ENCODE results near the gene ABR. TPM values are rescaled to one million over a fixed set of nuclear protein-coding genes. Genes with fewer than 3 reads are reported as not detected.
"Not testable (repeated sequence)": the region's sequence is repeated elsewhere in the genome, so short reads cannot be mapped to it uniquely, and the experiment has no call there.

Gene ABR
- total RNA-seq, 4 donors from 2014 or later, result 78.0 to 208 (median 106) TPM

DNA sequence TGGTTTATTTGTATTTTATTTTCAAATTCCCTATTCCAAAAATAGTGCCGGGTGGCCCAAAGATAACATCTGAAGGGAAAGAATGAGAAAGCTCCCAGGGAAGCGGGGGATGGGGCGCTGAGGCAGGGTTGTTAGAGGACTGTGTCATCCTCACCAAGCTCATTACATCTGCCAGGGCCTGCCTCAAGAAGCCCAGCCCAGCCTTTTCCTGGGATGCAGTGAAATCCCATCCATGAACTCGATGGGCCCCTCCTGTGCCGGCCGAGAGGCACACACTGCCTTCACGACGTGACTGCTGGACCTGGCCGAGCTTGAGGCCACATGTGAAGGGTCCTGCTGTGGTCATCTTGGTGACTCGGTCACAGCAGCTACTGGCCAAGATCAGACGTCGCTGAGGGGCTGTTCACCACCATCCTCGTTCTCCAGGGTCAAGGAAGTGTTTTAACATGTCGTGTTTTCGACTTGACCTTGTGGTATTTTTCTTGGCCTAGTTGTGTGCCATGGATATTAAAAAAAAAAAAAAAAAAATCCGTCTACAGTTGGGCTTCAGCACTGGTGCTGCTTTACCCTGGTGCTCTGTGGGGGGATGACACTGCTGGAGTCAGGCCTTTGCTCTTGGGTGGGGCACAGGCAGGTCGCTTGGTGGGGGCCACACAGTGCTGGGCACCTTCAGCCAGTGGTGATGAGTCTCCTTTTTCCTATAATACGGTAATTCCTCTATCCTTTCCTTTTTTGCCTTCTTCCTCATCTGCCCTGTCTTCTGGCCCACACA lies 178.0 kb downstream of the ABR start:
- no peaks in the 10 kb centered on the region for H3K9me3 ChIP-seq
- peak overlapping the region; percentile 46 for H3K27ac ChIP-seq
- no peak overlapping the region for H3K4me3 ChIP-seq
- H3K4me1 ChIP-seq, result peaks cover 78% of the 10 kb centered on the region
- 72% methylated on average over 13 of the region's 18 CpGs for WGBS
- DNase-seq (ENCODE audit: low spot score in 2 of 2), result no peak
- H3K27me3 ChIP-seq, result no peaks in the 10 kb centered on the region
- peaks cover 53% of the 10 kb centered on the region for H3K36me3 ChIP-seq
- TF ChIP-seq EP300 (IDR thresholded peaks at IDR 0.05), result no peak
- no peak for TF ChIP-seq POLR2AphosphoS5 (IDR thresholded peaks at IDR 0.05)
- TF ChIP-seq, protein P1, sequence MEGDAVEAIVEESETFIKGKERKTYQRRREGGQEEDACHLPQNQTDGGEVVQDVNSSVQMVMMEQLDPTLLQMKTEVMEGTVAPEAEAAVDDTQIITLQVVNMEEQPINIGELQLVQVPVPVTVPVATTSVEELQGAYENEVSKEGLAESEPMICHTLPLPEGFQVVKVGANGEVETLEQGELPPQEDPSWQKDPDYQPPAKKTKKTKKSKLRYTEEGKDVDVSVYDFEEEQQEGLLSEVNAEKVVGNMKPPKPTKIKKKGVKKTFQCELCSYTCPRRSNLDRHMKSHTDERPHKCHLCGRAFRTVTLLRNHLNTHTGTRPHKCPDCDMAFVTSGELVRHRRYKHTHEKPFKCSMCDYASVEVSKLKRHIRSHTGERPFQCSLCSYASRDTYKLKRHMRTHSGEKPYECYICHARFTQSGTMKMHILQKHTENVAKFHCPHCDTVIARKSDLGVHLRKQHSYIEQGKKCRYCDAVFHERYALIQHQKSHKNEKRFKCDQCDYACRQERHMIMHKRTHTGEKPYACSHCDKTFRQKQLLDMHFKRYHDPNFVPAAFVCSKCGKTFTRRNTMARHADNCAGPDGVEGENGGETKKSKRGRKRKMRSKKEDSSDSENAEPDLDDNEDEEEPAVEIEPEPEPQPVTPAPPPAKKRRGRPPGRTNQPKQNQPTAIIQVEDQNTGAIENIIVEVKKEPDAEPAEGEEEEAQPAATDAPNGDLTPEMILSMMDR (IDR thresholded peaks at IDR 0.05), result no peak
- no peak for TF ChIP-seq POLR2A (IDR thresholded peaks at IDR 0.05)

DNA sequence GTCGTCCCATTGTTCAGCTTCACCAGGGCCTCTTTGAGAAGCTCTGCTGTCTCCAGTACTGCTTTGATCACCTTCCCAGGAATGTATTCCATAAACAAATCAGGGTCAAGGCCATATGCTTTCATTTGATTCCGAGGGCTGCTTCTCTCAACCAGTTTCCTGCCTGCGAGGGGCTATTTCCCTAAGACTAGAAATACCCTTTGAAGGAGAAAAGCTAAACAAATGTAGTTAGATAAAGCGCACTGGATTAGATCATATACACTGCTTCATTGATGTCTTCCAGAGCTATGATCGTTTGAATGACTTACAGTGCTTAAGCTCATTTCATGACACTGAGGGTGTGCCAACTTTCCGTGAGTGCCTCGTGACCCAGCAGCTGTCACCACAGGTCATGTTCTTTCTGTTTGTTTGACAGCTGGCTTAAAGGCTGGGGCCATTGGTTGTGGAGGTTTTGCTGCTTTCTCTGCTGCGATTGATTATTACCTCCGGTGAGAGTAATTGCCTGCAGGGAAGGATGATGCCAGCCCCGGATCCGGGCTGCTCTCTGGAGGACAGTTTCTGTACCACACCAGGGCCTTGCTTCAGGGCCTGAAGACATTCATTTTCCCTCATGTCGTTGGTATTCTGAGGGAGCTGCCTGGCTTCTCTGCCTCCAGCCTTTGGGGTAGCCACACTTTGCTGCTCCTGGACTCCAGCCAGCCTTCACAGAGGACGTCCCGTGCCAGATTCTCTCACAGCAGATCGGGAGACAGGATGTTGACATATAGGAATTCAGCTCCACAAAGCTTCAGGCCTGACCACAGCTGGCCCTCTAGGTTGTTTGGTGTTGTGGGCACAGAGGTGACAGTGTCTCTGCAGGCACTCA lies 179.0 kb downstream of the ABR start:
- peak overlapping the region; percentile 46 for H3K27ac ChIP-seq
- peaks cover 73% of the 10 kb centered on the region for H3K4me1 ChIP-seq
- DNase-seq (ENCODE audit: low spot score in 2 of 2), result no peak
- peaks cover 47% of the 10 kb centered on the region for H3K36me3 ChIP-seq
- 53% methylated on average over 15 of the region's 15 CpGs for WGBS
- no peak for TF ChIP-seq POLR2AphosphoS5 (IDR thresholded peaks at IDR 0.05)
- TF ChIP-seq, protein P1 (IDR thresholded peaks at IDR 0.05), result no peak
- TF ChIP-seq POLR2A (IDR thresholded peaks at IDR 0.05), result no peak
- TF ChIP-seq EP300 (IDR thresholded peaks at IDR 0.05), result no peak
- no peaks in the 10 kb centered on the region for H3K27me3 ChIP-seq
- H3K4me3 ChIP-seq, result no peak overlapping the region
- H3K9me3 ChIP-seq, result no peaks in the 10 kb centered on the region

DNA sequence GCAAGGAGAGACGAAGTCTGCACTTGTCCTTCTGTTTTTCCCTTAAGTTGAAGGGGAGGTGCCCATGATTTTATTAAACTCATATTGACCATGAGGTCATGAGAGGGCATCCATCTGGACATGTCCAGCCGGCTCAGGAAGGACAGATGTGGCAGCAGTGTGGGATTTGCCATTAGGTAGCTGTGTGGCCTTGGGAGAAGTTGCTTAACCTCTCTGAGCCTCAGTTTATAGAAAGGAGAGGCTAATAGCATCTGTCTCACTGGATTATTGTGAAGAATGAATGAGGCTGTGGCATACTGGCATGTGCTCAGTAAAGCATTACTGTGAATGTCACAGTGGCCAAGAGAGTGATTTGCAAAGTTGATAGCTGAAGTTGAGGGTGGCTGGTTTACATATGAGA lies 181.7 kb downstream of the ABR start:
- no peaks in the 10 kb centered on the region for H3K9me3 ChIP-seq
- 14% methylated on average over 2 of the region's 2 CpGs for WGBS
- DNase-seq (ENCODE audit: low spot score in 2 of 2), result no peak
- H3K36me3 ChIP-seq, result peaks cover 30% of the 10 kb centered on the region
- no peaks in the 10 kb centered on the region for H3K27me3 ChIP-seq
- peaks cover 49% of the 10 kb centered on the region for H3K4me1 ChIP-seq
- TF ChIP-seq, protein P1 (IDR thresholded peaks at IDR 0.05), result no peak
- no peak for TF ChIP-seq EP300 (IDR thresholded peaks at IDR 0.05)
- no peak overlapping the region for H3K27ac ChIP-seq
- H3K4me3 ChIP-seq, result peak overlapping the region; percentile 94

DNA sequence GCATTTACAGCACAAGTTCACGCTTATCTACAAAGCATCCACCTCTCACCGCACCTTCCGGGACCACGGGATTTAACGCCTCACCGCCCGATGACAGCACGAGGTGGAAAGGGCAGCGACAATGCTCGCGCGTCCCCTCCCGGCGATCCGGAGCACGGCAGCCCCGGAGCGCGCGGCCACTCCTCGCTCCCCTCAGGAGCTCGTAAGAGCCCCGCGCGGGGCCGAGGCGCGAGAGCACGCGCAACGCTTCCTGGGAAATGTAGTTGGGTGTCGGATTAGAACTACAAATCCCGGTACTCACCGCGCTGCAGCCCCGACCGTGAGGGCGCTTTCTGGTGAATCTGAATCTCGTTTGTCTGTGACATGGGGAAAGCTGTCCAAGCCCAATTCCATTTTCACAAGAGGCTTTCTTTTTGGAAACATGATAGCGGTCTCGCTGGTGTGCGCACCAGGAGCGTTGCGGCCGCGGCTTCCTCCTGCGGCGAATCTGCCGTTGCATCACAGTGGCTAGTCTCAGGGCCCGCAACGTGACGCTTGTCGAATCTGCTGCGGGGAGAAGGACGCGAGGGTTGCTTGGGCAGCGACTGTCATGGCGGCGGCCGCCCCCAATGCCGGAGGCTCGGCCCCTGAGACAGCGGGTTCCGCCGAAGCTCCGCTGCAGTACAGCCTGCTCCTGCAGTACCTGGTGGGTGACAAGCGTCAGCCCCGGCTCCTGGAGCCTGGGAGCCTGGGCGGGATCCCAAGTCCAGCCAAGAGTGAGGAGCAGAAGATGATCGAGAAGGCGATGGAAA lies 183.0 kb downstream of the ABR start, which contains the start of gene TIMM22:
Gene TIMM22 (plus strand): TSS at position 576 of the 791 bp plus-strand sequence. CDS start 14 bp downstream, at position 590.
- Histone ChIP-seq H3K36me3 (peaks cover 17% of the 10 kb centered on the region), H3K4me1 (peaks cover 35% of the 10 kb centered on the region), H3K27ac (peak within 1 kb of the TSS; percentile 87), H3K27me3 (no peaks in the 10 kb centered on the region), H3K9me3 (no peaks in the 10 kb centered on the region), H3K4me3 (peak within 1 kb of the TSS; percentile 94)
- DNase-seq (ENCODE audit: low spot score in 2 of 2), result peak; percentile 94 to 96
- under 1% methylated on average over 47 of the region's 71 CpGs for WGBS
- TF ChIP-seq, protein P1 (IDR thresholded peaks at IDR 0.05), result peak; percentile 92 to 94
- peak in 1 of 2 donors; percentile 60 for TF ChIP-seq POLR2A (IDR thresholded peaks at IDR 0.05)
- TF ChIP-seq POLR2AphosphoS5 (IDR thresholded peaks at IDR 0.05), result peak in 2 of 3 donors; percentile 69 to 89
- TF ChIP-seq EP300 (IDR thresholded peaks at IDR 0.05), result no peak

DNA sequence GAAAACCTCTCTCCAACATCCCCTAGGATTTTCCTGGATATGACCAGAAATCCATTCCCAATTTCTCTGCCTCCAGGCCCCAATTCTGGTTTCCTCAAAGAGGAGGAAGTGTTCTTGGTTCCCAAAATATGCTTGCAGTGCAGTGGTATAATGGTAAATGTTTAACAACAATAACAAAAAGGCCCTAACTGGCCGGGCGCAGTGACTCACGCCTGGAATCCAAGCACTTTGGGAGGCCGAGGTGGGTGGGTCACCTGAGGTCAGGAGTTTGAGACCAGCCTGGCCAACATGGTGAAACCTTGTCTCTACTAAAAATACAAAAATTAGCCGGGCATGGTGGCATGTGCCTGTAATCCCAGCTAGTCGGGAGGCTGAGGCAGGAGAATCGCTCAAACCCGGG lies 184.5 kb downstream of the ABR start:
- peaks cover 23% of the 10 kb centered on the region for H3K4me1 ChIP-seq
- H3K4me3 ChIP-seq, result not testable (repeated sequence)
- WGBS, result 86% methylated on average over 8 of the region's 8 CpGs

More for the DNA sequence above, 184.5 kb downstream of the ABR start:
- H3K27ac ChIP-seq; DNase-seq (ENCODE audit: low spot score in 2 of 2); H3K9me3 ChIP-seq; H3K36me3 ChIP-seq; H3K27me3 ChIP-seq: not testable (repeated sequence)

All from suprapubic skin (tissue), 4 donors.